Measurements from ENCODE around the gene GRK5. TPM values are rescaled to one million over a fixed set of nuclear protein-coding genes. Genes with fewer than 3 reads are reported as not detected.

GRK5 gene
- total RNA-seq: 10 to 100 TPM; 45.2 to 89.9 (median 60.7) TPM
- 31.3 TPM for polyA plus RNA-seq
- long read RNA-seq, donor 1, full-length matches to known transcripts: 53 of 100 reads
- long read RNA-seq, donor 1, partial matches to known transcripts: 18 of 100 reads
- long read RNA-seq, donor 1, other reads (novel, unspliced or antisense): 29 of 100 reads
- long read RNA-seq, donor 2, full-length matches to known transcripts: 19 of 33 reads
- long read RNA-seq, donor 2, partial matches to known transcripts: 4 of 33 reads
- long read RNA-seq, donor 2, other reads (novel, unspliced or antisense): 10 of 33 reads
- long read RNA-seq, donor 3, transcript GRK5-202 (16 exons, 2,654 nt): major isoform, 185 of 278 reads
- long read RNA-seq, donor 3, partial matches to known transcripts: 27 of 278 reads
- long read RNA-seq, donor 3, other reads (novel, unspliced or antisense): 66 of 278 reads
- long read RNA-seq, donor 4, transcript GRK5-202 (16 exons, 2,654 nt): major isoform, 14 of 25 reads
- long read RNA-seq, donor 4, partial matches to known transcripts: 7 of 25 reads
- long read RNA-seq, donor 4, other reads (novel, unspliced or antisense): 4 of 25 reads

DNA sequence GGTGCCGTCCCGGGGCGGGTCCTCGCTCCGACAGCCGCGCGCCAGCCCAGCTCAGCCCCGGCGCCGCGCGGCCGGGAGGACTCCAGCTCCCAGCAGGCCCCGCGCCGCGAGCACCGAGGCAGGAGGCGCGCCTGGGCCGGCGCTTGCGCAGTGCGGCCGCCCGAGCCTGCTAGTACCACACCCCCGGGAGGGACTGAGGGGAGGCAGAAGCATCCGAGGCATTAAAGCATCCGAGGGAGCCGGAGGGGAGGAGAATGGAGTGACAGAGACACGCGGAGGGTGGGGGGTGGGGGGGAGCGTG lies at the start of gene GRK5:
Gene GRK5, plus strand, starts transcription at position 206 of the 301 bp plus-strand sequence. CDS start 347 bp downstream, outside the sequence.
- WGBS: under 1% methylated on average over 33 of the region's 34 CpGs
- peaks cover 3% of the 10 kb centered on the region for H3K4me1 ChIP-seq (ENCODE audit: control insufficient read depth, insufficient read depth, low read length)
- H3K4me3 ChIP-seq (ENCODE audit: low read length): peak within 1 kb of the TSS; percentile 81
- no peaks in the 10 kb centered on the region for H3K27me3 ChIP-seq (ENCODE audit: control insufficient read depth, insufficient read depth)
- ATAC-seq (peak; percentile 94 to 96), DNase-seq (peak; percentile 96 to 99 (median 99))
- no peaks in the 10 kb centered on the region for H3K9me3 ChIP-seq (ENCODE audit: control insufficient read depth, low read length)
- H3K27ac ChIP-seq (ENCODE audit: low read length): peak within 1 kb of the TSS; percentile 93
- intact Hi-C loops (cut with DNase I): loop anchor here in 3 of 4 donors (5.0 to 10.0 kb wide), 6 partner anchors 65 to 237 kb away; no protein-coding TSS in a partner anchor

DNA sequence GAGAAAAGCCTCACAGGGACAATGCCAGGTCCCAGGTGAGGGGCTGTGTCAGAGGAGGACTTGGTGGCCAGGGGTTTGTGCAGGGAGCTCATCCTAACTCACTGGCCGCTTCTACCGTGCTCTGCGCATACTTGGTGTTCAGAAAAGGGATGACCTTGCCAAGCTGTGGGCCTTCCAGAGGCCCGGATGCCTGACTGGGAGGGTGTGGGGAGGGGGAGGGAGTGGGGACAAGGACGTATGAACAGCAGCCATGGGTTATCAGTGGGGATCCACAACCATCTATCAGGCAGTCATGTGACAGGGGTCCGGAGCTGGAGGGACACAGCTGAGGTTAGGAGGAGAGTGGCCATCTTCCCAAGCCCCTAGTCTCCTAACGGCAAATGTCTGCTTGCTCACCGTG lies 48.0 kb upstream of the GRK5 start:
- H3K4me1 ChIP-seq (ENCODE audit: control insufficient read depth, insufficient read depth, low read length): no peaks in the 10 kb centered on the region
- no peak for DNase-seq
- H3K27me3 ChIP-seq (ENCODE audit: control insufficient read depth, insufficient read depth): no peaks in the 10 kb centered on the region
- ATAC-seq: peak in 1 of 2 donors; percentile 15
- no peak overlapping the region for H3K4me3 ChIP-seq (ENCODE audit: low read length)
- WGBS: 72% methylated on average over 8 of the region's 8 CpGs
- intact Hi-C loops (cut with DNase I): loop anchor here in 1 of 4 donors (10.0 kb wide), 1 partner anchor 115 kb away; no protein-coding TSS in a partner anchor
- no peak overlapping the region for H3K27ac ChIP-seq (ENCODE audit: low read length)
- no peaks in the 10 kb centered on the region for H3K9me3 ChIP-seq (ENCODE audit: control insufficient read depth, low read length)

DNA sequence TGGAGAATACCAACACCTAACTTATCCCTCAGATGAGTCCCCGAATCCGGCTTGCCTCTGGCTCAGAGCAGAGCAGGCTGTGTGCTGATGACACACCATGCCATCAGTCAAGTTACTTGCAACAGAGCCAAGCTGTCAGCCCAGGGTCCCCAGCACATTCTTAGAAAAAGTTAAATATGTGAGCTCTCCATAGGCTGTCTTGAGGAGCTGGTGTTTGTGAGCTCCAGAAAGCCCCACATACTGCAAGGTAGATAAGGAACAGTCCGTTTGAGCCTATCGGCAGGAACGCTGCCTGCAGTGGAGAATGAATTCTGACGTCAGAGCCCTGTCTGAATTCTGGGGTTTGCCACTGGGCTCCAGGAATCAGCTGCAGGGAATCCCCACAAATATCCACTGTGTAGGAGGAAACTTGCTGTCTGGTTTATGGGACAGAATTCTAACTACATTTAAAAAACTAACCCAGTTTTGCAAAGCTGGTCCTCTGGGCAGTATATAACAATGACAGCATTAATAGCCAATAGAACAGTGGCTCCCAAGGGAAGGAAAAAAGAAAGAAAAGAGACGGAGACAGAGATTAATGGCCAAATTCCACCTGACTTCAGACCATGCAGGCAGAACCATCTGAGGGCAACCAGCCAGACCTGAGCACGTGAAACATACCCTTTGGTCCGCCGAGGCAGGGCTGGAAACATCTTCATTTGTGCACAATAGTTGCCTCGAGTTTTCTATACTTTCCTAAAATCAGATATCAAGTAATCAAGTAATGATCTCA lies 45.5 kb upstream of the GRK5 start:
- intact Hi-C loops (cut with DNase I): no loop called here
- no peaks in the 10 kb centered on the region for H3K27me3 ChIP-seq (ENCODE audit: control insufficient read depth, insufficient read depth)
- 57% methylated on average over 11 of the region's 11 CpGs for WGBS
- no peaks in the 10 kb centered on the region for H3K4me1 ChIP-seq (ENCODE audit: control insufficient read depth, insufficient read depth, low read length)
- no peaks in the 10 kb centered on the region for H3K9me3 ChIP-seq (ENCODE audit: control insufficient read depth, low read length)
- DNase-seq (no peak), ATAC-seq (no peak)
- H3K4me3 ChIP-seq (ENCODE audit: low read length): no peak overlapping the region
- no peak overlapping the region for H3K27ac ChIP-seq (ENCODE audit: low read length)

DNA sequence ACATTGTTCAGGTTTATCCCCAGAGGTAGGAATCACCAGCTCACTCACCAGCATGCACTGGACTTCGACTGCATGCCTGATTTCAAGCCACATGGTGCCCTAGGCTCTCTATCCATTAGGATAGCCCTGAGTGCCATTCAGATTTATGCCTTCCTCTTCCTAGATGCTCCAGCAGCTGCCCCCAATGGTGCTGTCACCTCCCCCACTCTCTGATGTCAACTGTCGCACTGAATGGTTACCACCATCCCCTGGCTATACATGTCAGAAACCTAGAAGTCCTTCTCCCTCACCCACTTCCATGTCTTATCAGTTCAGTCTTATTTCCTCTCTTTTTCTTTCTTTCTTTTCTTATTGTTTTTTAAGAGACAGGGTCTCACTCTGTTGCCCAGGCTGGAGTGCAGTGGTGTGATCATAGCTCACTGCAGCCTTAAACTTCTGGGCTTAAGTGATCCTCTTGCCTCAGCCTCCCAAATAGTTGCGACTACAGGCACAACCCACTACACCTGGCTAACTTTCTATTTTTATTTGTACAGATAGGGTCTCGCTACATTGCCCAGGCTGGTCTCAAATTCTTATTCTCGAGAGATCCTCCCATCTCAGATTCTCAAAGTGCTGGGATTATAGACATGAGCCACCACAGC lies 44.8 kb upstream of the GRK5 start:
- intact Hi-C loops (cut with DNase I): no loop called here
- no peaks in the 10 kb centered on the region for H3K9me3 ChIP-seq (ENCODE audit: control insufficient read depth, low read length)
- no peaks in the 10 kb centered on the region for H3K4me1 ChIP-seq (ENCODE audit: control insufficient read depth, insufficient read depth, low read length)
- 94% methylated on average over 5 of the region's 5 CpGs for WGBS
- DNase-seq (no peak), ATAC-seq (no peak)
- no peak overlapping the region for H3K4me3 ChIP-seq (ENCODE audit: low read length)
- no peak overlapping the region for H3K27ac ChIP-seq (ENCODE audit: low read length)
- no peaks in the 10 kb centered on the region for H3K27me3 ChIP-seq (ENCODE audit: control insufficient read depth, insufficient read depth)

DNA sequence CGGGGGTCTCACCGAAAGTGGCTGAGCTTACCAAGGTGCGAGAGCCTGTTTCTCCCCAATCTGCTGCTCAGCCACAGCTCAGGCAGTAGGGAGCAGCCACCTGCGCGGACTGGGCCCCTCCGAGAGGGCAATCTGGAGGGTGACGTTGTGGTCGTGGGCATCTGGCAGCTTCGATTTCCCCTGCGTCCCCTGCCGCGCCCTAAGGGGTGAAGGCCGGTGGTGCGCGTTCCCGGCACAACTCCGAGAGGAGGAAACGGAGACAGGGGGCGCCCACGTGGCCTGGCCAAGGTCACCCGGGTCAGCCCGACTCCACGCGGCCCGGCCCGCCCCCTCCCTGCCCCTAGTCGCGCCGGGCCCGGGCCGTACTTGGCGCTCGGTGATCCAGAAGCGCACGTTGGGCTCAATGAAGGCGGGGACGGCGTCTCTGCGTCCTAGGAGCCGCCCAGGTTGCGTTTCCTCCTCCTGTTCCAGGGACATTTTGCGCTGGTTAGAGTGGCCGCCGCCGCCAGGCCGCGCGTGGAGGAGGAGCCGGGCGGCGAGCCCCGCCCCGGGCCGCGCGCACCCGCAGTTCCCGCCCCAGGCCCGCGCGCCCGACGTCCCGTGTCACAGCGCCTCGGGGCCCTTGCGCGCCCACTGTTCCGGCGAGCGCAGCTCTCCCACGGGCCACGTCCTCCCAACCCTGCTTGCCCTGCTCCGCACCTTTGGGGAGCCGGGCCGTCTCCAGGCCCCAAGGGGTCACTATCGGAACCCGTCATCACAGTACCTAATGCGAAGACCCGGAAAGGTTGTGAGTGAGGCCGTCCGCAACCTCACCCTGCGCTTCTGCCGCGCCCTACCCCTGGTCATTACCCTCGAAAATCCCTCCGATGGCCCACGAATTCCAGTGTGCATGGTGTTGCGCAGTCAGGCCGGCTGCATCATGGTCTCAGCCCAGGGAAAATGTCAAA lies 41.9 kb upstream of the GRK5 start, which contains the start of gene SFXN4:
Gene SFXN4, minus strand, starts transcription at position 544 of the 947 bp plus-strand sequence. Its CDS starts 67 bp downstream, at position 477.
- H3K9me3 ChIP-seq (ENCODE audit: control insufficient read depth, low read length): no peaks in the 10 kb centered on the region
- peak; percentile 97 for ATAC-seq
- peak within 1 kb of the TSS; percentile 63 for H3K4me3 ChIP-seq (ENCODE audit: low read length)
- under 1% methylated on average over 90 of the region's 90 CpGs for WGBS
- H3K27me3 ChIP-seq (ENCODE audit: control insufficient read depth, insufficient read depth): no peaks in the 10 kb centered on the region
- intact Hi-C loops (cut with DNase I): no loop called here
- H3K27ac ChIP-seq (ENCODE audit: low read length): peak within 1 kb of the TSS; percentile 65
- H3K4me1 ChIP-seq (ENCODE audit: control insufficient read depth, insufficient read depth, low read length): no peaks in the 10 kb centered on the region
- DNase-seq: peak; percentile 83 to 94 (median 93)

DNA sequence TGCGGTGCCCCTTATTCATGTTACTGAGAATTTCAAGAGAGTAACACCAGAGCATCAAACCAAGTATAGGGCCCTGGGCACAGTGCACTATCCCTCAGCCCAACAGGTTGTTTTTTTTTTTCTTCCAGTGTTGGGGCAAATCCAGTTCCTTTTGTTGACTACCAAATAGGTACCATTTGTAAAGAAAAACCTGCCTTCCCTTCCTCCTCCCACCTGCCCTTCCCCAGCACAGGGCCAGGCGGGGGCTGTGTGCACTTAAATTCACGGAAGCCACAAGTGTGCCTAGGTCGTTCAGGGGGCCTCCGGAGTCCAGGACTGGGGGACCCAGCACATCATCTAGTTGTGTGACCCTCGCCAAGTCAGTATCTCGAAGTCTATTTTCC lies 41.3 kb upstream of the GRK5 start:
- Histone ChIP-seq H3K27me3 (ENCODE audit: control insufficient read depth, insufficient read depth) (no peaks in the 10 kb centered on the region), H3K27ac (ENCODE audit: low read length) (peak overlapping the region; percentile 59), H3K9me3 (ENCODE audit: control insufficient read depth, low read length) (no peaks in the 10 kb centered on the region), H3K4me1 (ENCODE audit: control insufficient read depth, insufficient read depth, low read length) (no peaks in the 10 kb centered on the region), H3K4me3 (ENCODE audit: low read length) (peak overlapping the region; percentile 63)
- no peak for ATAC-seq
- intact Hi-C loops (cut with DNase I): no loop called here
- WGBS: 65% methylated on average over 7 of the region's 7 CpGs
- no peak for DNase-seq

DNA sequence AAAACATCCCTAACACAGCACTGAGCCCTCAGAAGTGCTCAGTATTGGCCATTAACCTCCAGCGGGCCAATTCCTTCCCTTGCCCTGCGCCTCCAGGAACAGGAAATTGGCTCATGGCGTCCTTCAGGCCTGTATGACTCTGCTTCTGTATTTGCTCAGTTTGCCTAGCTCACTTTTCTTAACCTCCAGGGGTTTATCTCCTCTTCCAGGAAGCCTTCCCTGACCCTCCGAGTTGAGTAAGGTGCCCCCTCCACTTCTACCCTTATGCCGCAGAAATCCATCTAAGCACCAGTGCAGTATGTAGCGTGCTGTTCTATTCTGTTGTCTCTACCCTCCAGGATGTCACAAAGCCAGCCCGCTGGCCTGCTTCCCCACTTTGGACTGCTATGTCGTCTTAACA lies 40.8 kb upstream of the GRK5 start:
- intact Hi-C loops (cut with DNase I): no loop called here

DNA sequence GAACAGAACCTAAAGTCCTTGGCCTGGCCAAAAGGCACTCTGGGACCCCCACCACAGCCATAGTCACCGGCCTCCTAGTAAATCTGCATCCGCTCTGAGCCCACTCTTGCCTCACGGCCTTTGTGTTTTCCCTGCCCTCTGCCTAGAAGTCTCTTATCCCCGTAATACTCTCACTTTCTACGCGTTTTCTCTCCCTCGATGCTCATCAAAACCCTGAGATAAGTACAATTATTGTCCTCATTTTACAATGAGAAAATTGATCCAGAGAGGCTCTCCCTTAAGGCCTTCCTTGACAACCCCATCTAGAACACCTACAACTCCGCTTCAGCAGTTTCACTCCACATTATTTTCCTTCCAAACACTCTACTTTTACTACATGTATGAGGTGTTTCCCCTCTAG lies 40.3 kb upstream of the GRK5 start:
- no peaks in the 10 kb centered on the region for H3K9me3 ChIP-seq (ENCODE audit: control insufficient read depth, low read length)
- no peak for DNase-seq
- 82% methylated on average over 8 of the region's 8 CpGs for WGBS
- no peak for ATAC-seq
- intact Hi-C loops (cut with DNase I): no loop called here
- no peak overlapping the region for H3K27ac ChIP-seq (ENCODE audit: low read length)
- no peak overlapping the region for H3K4me3 ChIP-seq (ENCODE audit: low read length)
- H3K4me1 ChIP-seq (ENCODE audit: control insufficient read depth, insufficient read depth, low read length): no peaks in the 10 kb centered on the region
- no peaks in the 10 kb centered on the region for H3K27me3 ChIP-seq (ENCODE audit: control insufficient read depth, insufficient read depth)

More for the DNA sequence above, 40.8 kb upstream of the GRK5 start:
- H3K27me3 ChIP-seq (ENCODE audit: control insufficient read depth, insufficient read depth): no peaks in the 10 kb centered on the region
- ATAC-seq (no peak), DNase-seq (no peak)
- whole genome bisulfite sequencing: 67% methylated on average over 8 of the region's 8 CpGs
- H3K4me3 ChIP-seq (ENCODE audit: low read length): no peak overlapping the region
- H3K27ac ChIP-seq (ENCODE audit: low read length): no peak overlapping the region
- H3K9me3 ChIP-seq (ENCODE audit: control insufficient read depth, low read length): no peaks in the 10 kb centered on the region
- no peaks in the 10 kb centered on the region for H3K4me1 ChIP-seq (ENCODE audit: control insufficient read depth, insufficient read depth, low read length)

DNA sequence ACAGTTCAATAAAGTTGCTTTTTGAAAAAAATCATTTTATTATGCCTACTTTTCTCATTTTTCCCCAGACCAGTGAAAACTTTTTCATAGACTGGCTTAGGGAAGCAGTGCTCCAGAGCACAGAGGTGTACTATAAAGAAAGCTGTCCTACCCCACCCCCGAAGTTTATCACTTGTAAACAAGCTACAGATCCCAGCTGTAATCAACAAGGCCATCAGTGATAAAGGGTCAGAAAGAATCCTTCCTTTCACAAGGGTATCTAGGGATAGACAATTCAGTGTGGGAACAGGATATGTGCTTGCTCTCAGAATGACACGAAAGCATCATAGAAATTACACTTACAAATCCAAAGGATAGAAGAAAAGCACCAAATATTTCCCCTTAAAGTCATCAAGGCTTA lies 33.3 kb upstream of the GRK5 start:
- Histone ChIP-seq H3K9me3 (ENCODE audit: control insufficient read depth, low read length) (no peaks in the 10 kb centered on the region), H3K4me3 (ENCODE audit: low read length) (no peak overlapping the region), H3K27ac (ENCODE audit: low read length) (no peak overlapping the region), H3K27me3 (ENCODE audit: control insufficient read depth, insufficient read depth) (no peaks in the 10 kb centered on the region), H3K4me1 (ENCODE audit: control insufficient read depth, insufficient read depth, low read length) (no peaks in the 10 kb centered on the region)
- ATAC-seq: no peak
- 58% methylated on average over 2 of the region's 2 CpGs for WGBS
- intact Hi-C loops (cut with DNase I): no loop called here
- DNase-seq: no peak

DNA sequence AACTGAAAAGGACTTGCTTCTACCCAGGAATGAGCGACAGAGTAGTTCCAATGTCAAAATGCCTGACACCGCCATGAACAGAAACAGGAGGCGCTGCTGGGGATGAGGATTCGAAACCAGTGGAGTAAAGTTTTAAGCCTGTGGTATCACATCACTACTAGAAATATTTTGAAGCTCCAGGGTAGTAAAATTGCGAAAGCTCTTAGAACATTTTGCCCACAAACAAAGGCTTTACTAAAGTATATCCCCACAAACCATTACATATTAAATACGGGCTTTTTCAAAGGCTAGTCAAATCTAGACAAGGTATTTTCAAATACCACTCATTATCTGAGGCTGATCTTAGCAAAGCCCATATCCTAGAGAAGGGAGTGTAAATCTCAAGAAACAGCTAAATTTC lies 31.2 kb upstream of the GRK5 start:
- ATAC-seq (no peak), DNase-seq (no peak)
- 93% methylated on average over 6 of the region's 6 CpGs for WGBS
- Histone ChIP-seq H3K4me3 (ENCODE audit: low read length) (no peak overlapping the region), H3K27ac (ENCODE audit: low read length) (no peak overlapping the region), H3K9me3 (ENCODE audit: control insufficient read depth, low read length) (no peaks in the 10 kb centered on the region), H3K4me1 (ENCODE audit: control insufficient read depth, insufficient read depth, low read length) (no peaks in the 10 kb centered on the region), H3K27me3 (ENCODE audit: control insufficient read depth, insufficient read depth) (no peaks in the 10 kb centered on the region)
- intact Hi-C loops (cut with DNase I): no loop called here
